Uterus (tissue), 4 donors: ENCODE data around the gene RBMS1. TPM values are rescaled to one million over a fixed set of nuclear protein-coding genes. Genes with fewer than 3 reads are reported as not detected.

Experiments used
- DNase-seq, 2 donors: peaks; one replicate each; pipeline ENCODE4 v3.0.0-alpha.2; 2019 to 2020
- H3K27ac ChIP-seq, 2 donors: fragments of 200-600 bp; sonication (generic); 1 replicate in 1 of 2; 2 replicates in 1 of 2; pipeline ENCODE4 v1.5.1; 2016 to 2018
- H3K27me3 ChIP-seq, 2 donors: fragments of 200-600 bp; sonication (generic); one replicate each; pipeline ENCODE4 v1.5.1; 2018 to 2019; ENCODE audit warnings: control low read depth in 1 of 2
- H3K36me3 ChIP-seq, 2 donors: fragments of 200-600 bp; sonication (generic); one replicate each; pipeline ENCODE4 v1.5.1; 2019; ENCODE audit warnings: control low read depth in 1 of 2
- H3K4me1 ChIP-seq, 2 donors: fragments of 200-600 bp; sonication (generic); one replicate each; pipeline ENCODE4 v1.5.1; 2018 to 2019; ENCODE audit warnings: control low read depth in 1 of 2
- H3K4me3 ChIP-seq, 2 donors: fragments of 200-600 bp; sonication (generic); 1 replicate in 1 of 2; 2 replicates in 1 of 2; pipeline ENCODE4 v1.5.1; 2018 to 2019; ENCODE audit warnings: mild to moderate bottlenecking in 1 of 2
- H3K9me3 ChIP-seq, 2 donors: fragments of 200-600 bp; sonication (generic); one replicate each; pipeline ENCODE4 v1.5.1; 2019; ENCODE audit warnings: control low read depth in 1 of 2
- POLR2A ChIP-seq, 2 donors: fragments of 450-650 bp; IDR thresholded peaks; one replicate each; pipeline ENCODE4 v1.6.1; 2016; ENCODE audit warnings: antibody characterized with exemption in 2 of 2, mild to moderate bottlenecking in 1 of 2, moderate library complexity in 1 of 2
- intact Hi-C: fragments of 100-400 bp; cut with DNase I; formaldehyde crosslinking; loops from one replicate; pipeline ENCODE4 v1.15.1; 2023; ENCODE audit warnings: low total_unique reads
- total RNA-seq, 4 donors: library from RNA; depleted of rRNA in 3 of 4; stranded (reverse); fragments of >200 nt in 3 of 4; gene quantifications; one replicate each; pipeline versions ENCODE4 v1.1.0 to v1.2.4, GENCODE V29; 2014 to 2023
- TF ChIP-seq, protein P1 (sequence below), 4 experiments: fragments of 200-600 bp in 2 of 4; fragments of 450-650 bp in 2 of 4; sonication (generic) in 2 of 4; IDR thresholded peaks; one replicate each; pipeline ENCODE4 v1.5.1; 2016 to 2019; ENCODE audit warnings: antibody characterized with exemption in 4 of 4, mild to moderate bottlenecking in 2 of 4, moderate library complexity in 1 of 4
- donor health status: DM: yes; HTN: yes; CAD: no.

Gene RBMS1
- total RNA-seq, 4 donors from 2014 or later: 30.5 to 149 (median 88.9) TPM

DNA sequence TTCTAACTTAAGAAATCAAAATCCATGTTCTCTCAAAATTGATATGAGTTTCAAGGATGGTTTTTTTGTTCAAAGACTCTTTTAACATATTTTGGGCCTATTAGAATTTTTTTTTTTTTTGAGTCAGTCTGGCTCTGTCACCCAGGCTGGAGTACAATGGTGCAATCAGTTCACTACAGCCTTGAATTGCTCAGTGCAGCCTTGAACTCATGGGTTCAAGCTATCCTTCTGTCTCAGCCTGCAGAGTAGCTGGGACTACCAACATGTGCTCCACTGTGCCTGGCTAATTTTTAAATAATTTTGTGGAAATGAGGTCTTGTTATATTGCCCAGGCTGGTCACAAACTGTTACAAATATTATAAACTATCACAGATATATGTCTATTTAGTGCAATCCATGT, 40.6 kb upstream of the RBMS1 start:
- H3K27ac ChIP-seq: no peak overlapping the region
- H3K4me1 ChIP-seq: no peaks in the 10 kb centered on the region
- H3K9me3 ChIP-seq: no peaks in the 10 kb centered on the region
- no peak for TF ChIP-seq POLR2A (IDR thresholded peaks at IDR 0.05)
- TF ChIP-seq, protein P1, sequence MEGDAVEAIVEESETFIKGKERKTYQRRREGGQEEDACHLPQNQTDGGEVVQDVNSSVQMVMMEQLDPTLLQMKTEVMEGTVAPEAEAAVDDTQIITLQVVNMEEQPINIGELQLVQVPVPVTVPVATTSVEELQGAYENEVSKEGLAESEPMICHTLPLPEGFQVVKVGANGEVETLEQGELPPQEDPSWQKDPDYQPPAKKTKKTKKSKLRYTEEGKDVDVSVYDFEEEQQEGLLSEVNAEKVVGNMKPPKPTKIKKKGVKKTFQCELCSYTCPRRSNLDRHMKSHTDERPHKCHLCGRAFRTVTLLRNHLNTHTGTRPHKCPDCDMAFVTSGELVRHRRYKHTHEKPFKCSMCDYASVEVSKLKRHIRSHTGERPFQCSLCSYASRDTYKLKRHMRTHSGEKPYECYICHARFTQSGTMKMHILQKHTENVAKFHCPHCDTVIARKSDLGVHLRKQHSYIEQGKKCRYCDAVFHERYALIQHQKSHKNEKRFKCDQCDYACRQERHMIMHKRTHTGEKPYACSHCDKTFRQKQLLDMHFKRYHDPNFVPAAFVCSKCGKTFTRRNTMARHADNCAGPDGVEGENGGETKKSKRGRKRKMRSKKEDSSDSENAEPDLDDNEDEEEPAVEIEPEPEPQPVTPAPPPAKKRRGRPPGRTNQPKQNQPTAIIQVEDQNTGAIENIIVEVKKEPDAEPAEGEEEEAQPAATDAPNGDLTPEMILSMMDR (IDR thresholded peaks at IDR 0.05): no peak
- intact Hi-C loops: no loop called here
- no peaks in the 10 kb centered on the region for H3K27me3 ChIP-seq
- no peaks in the 10 kb centered on the region for H3K36me3 ChIP-seq
- H3K4me3 ChIP-seq: no peak overlapping the region
- DNase-seq: no peak

DNA sequence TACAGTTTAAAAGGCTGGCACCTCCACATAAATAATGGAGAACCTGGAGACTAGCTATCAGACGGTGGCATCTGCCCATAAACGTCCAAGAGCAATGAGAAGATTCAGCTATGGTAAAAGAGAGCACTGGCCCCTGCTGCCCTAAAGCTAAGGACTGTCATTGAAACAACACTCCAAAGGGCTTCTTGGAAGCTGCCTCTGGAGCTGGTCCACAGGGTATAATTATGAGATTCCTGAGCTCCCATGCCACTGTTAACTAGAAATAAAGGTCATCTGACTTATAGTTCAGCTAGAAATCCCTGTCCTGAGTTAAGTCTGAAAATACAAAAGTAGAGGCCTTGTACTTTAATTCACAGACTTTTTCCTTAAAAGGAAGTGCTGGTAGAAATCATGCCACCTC, 39.9 kb upstream of the RBMS1 start:
- intact Hi-C loops: no loop called here
- Histone ChIP-seq H3K4me3 (no peak overlapping the region), H3K27me3 (no peaks in the 10 kb centered on the region), H3K36me3 (no peaks in the 10 kb centered on the region), H3K9me3 (no peaks in the 10 kb centered on the region), H3K4me1 (no peaks in the 10 kb centered on the region), H3K27ac (no peak overlapping the region)
- TF ChIP-seq POLR2A (IDR thresholded peaks at IDR 0.05): no peak
- TF ChIP-seq, protein P1 (IDR thresholded peaks at IDR 0.05): no peak
- no peak for DNase-seq

DNA sequence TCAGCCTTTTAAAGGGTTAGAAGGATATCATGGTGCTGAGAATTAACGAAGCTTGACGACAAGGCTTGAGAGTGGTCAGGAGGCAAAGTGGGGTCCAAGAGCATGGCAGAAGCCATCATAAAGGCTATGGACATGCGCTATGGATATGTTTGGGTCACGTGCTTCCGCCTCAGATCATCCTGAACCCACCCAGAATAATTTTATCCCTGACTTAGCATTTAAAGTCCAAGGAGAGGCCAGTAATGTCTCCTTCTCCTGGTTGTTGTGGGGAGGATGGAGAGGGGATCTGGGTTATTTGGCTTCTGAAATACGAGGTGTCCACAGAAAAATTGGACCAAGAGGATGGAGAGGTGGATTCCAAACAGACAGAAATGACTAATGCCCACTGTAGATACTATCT, 38.8 kb upstream of the RBMS1 start:
- DNase-seq: no peak
- Histone ChIP-seq H3K27me3 (no peaks in the 10 kb centered on the region), H3K9me3 (no peaks in the 10 kb centered on the region), H3K36me3 (no peaks in the 10 kb centered on the region), H3K27ac (no peak overlapping the region), H3K4me1 (no peaks in the 10 kb centered on the region), H3K4me3 (no peak overlapping the region)
- intact Hi-C loops: no loop called here
- no peak for TF ChIP-seq POLR2A (IDR thresholded peaks at IDR 0.05)
- TF ChIP-seq, protein P1 (IDR thresholded peaks at IDR 0.05): no peak

DNA sequence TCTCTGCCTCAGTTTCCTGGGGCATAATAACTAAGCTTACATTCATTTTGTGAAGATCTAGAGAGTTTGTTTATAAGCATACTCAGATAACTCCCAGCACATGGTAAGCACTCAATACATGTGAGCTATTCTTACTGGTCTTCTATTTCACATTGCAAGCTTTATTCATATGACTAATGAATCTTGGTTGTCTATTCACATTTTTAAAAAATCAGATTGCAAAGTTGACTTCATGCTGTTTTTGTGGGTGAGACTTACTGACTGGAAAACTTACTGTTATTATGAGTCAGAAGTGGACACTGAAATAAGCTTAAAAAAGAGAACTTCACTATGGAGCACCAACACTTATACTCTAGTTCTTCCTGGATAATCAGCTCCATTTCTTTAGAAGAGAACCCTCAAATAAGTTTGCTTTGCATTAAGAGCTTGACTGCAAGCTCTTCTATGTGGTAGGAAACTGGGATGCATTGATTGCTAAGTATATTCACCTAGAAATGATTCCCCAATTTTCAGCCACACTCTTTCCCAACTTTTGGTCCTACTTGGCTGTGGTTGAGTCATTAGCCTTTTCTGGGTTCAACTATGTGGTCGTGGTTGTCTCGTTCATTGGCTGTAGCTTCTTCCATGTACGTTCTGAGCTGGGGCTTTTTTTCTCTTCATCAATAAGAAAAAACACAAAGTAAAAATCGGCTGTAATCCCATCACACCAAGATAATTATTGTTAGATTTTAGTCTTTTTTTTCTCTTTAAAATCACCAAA, 29.5 kb upstream of the RBMS1 start:
- no peak for TF ChIP-seq POLR2A (IDR thresholded peaks at IDR 0.05)
- TF ChIP-seq, protein P1 (IDR thresholded peaks at IDR 0.05): no peak
- intact Hi-C loops: no loop called here

DNA sequence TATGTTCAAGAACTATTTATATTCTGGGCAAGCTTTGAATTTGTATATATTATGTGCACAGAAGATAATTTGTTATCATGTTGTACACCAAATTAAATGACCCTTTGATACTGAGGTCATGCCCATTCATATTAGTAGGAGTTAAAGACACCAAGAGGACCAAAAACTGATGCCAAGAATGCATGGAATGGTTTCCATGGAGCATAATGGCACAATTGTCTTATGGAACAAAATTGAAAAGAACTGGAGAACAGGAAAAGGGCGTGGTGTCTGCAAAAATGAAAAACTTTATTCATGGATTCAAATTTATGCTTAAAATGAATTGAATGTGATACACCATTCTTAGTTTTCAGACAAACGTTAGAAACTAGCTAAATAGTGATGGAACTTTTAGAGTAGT, 24.1 kb upstream of the RBMS1 start:
- no peaks in the 10 kb centered on the region for H3K27me3 ChIP-seq
- intact Hi-C loops: no loop called here
- H3K4me1 ChIP-seq: peaks cover 0 to under 1% of the 10 kb centered on the region in 2 donors
- no peak for DNase-seq
- TF ChIP-seq, protein P1 (IDR thresholded peaks at IDR 0.05): no peak
- TF ChIP-seq POLR2A (IDR thresholded peaks at IDR 0.05): no peak
- no peak overlapping the region for H3K4me3 ChIP-seq
- no peaks in the 10 kb centered on the region for H3K36me3 ChIP-seq
- H3K9me3 ChIP-seq: no peaks in the 10 kb centered on the region
- H3K27ac ChIP-seq: no peak overlapping the region

More for the DNA sequence above, 29.5 kb upstream of the RBMS1 start:
- H3K4me1 ChIP-seq: peaks cover 0 to 4% of the 10 kb centered on the region in 2 donors
- DNase-seq: no peak
- H3K4me3 ChIP-seq: no peak overlapping the region
- no peaks in the 10 kb centered on the region for H3K27me3 ChIP-seq
- H3K9me3 ChIP-seq: no peaks in the 10 kb centered on the region
- no peak overlapping the region for H3K27ac ChIP-seq
- no peaks in the 10 kb centered on the region for H3K36me3 ChIP-seq
